Effector memory CD4-positive, alpha-beta T cell (primary cell): ENCODE results near the gene RASL10B.

Experiments used
- DNase-seq, 3 donors: peaks; one replicate each; pipeline ENCODE4 v3.0.0-alpha.2; 2020
- H3K27ac ChIP-seq: 2 replicates; pipeline ENCODE4 v1.7.0; 2013; ENCODE audit warnings: mild to moderate bottlenecking, low read length, moderate library complexity; ENCODE audit not compliant: insufficient read depth, poor library complexity, severe bottlenecking
- H3K27me3 ChIP-seq: replicated peaks from 2 replicates; pipeline ENCODE4 v1.7.0; 2013; ENCODE audit warnings: mild to moderate bottlenecking, low read length; ENCODE audit not compliant: insufficient read depth, control insufficient read depth, poor library complexity, severe bottlenecking
- H3K36me3 ChIP-seq: 2 replicates; pipeline ENCODE4 v1.7.0; 2013; ENCODE audit warnings: mild to moderate bottlenecking, low read length, moderate library complexity; ENCODE audit not compliant: control insufficient read depth, insufficient read depth
- H3K4me1 ChIP-seq: 2 replicates; pipeline ENCODE4 v1.7.0; 2013; ENCODE audit warnings: low read length, mild to moderate bottlenecking; ENCODE audit not compliant: control insufficient read depth, insufficient read depth, poor library complexity, severe bottlenecking
- H3K4me3 ChIP-seq: 2 replicates; pipeline ENCODE4 v1.7.0; 2013; ENCODE audit warnings: low read length, low read depth, mild to moderate bottlenecking; ENCODE audit not compliant: insufficient read depth, poor library complexity, severe bottlenecking
- H3K9me3 ChIP-seq: 2 replicates; pipeline ENCODE4 v1.7.0; 2013; ENCODE audit warnings: mild to moderate bottlenecking, low read length, moderate library complexity; ENCODE audit not compliant: control insufficient read depth

The RASL10B gene

GRCh38 chr17:35716173-35716572 is 15.3 kb upstream of the RASL10B start:
- no peak overlapping the region for H3K4me3 ChIP-seq
- H3K27ac ChIP-seq, result no peak overlapping the region
- no peaks in the 10 kb centered on the region for H3K9me3 ChIP-seq
- peaks cover 7% of the 10 kb centered on the region for H3K4me1 ChIP-seq
- no peaks in the 10 kb centered on the region for H3K27me3 ChIP-seq
- DNase-seq, result no peak
- H3K36me3 ChIP-seq, result peaks cover 42% of the 10 kb centered on the region

GRCh38 chr17:35716897-35717465 is 14.5 kb upstream of the RASL10B start:
- no peak overlapping the region for H3K27ac ChIP-seq
- H3K36me3 ChIP-seq, result peaks cover 46% of the 10 kb centered on the region
- H3K4me3 ChIP-seq, result no peak overlapping the region
- H3K9me3 ChIP-seq, result no peaks in the 10 kb centered on the region
- no peak for DNase-seq
- H3K4me1 ChIP-seq, result peaks cover 7% of the 10 kb centered on the region
- H3K27me3 ChIP-seq, result no peaks in the 10 kb centered on the region

GRCh38 chr17:35717475-35717874 is 14.0 kb upstream of the RASL10B start:
- Histone ChIP-seq H3K36me3 (peaks cover 47% of the 10 kb centered on the region), H3K4me3 (no peak overlapping the region), H3K27me3 (no peaks in the 10 kb centered on the region), H3K27ac (no peak overlapping the region), H3K9me3 (no peaks in the 10 kb centered on the region), H3K4me1 (peaks cover 7% of the 10 kb centered on the region)
- no peak for DNase-seq

- Histone ChIP-seq H3K9me3 (no peaks in the 10 kb centered on the region), H3K4me1 (no peaks in the 10 kb centered on the region), H3K4me3 (no peak overlapping the region), H3K27ac (no peak overlapping the region), H3K36me3 (peaks cover 59% of the 10 kb centered on the region), H3K27me3 (no peaks in the 10 kb centered on the region)
- no peak for DNase-seq
Observed at GRCh38 chr17:35723735-35724134, 7.7 kb upstream of the RASL10B start.

GRCh38 chr17:35725058-35725457 is 6.4 kb upstream of the RASL10B start:
- Histone ChIP-seq H3K27me3 (no peaks in the 10 kb centered on the region), H3K4me3 (no peak overlapping the region), H3K27ac (no peak overlapping the region), H3K9me3 (no peaks in the 10 kb centered on the region), H3K36me3 (peaks cover 51% of the 10 kb centered on the region), H3K4me1 (no peaks in the 10 kb centered on the region)
- no peak for DNase-seq

- no peaks in the 10 kb centered on the region for H3K9me3 ChIP-seq
- H3K4me3 ChIP-seq, result no peak overlapping the region
Observed at GRCh38 chr17:35725802-35726126, 5.7 kb upstream of the RASL10B start.

GRCh38 chr17:35726127-35726952 is 5.1 kb upstream of the RASL10B start:
- Histone ChIP-seq H3K27ac (no peak overlapping the region), H3K27me3 (no peaks in the 10 kb centered on the region), H3K4me3 (no peak overlapping the region), H3K9me3 (no peaks in the 10 kb centered on the region), H3K36me3 (peaks cover 46% of the 10 kb centered on the region), H3K4me1 (peaks cover 9% of the 10 kb centered on the region)
- DNase-seq, result no peak

More at GRCh38 chr17:35725802-35726126, 5.7 kb upstream of the RASL10B start:
- Histone ChIP-seq H3K27me3 (no peaks in the 10 kb centered on the region), H3K27ac (no peak overlapping the region), H3K4me1 (peaks cover 4% of the 10 kb centered on the region), H3K36me3 (peaks cover 50% of the 10 kb centered on the region)
- no peak for DNase-seq

GRCh38 chr17:35726953-35727460 is 4.4 kb upstream of the RASL10B start:
- peaks cover 40% of the 10 kb centered on the region for H3K36me3 ChIP-seq
- H3K27ac ChIP-seq, result no peak overlapping the region
- no peaks in the 10 kb centered on the region for H3K27me3 ChIP-seq
- H3K4me1 ChIP-seq, result peaks cover 9% of the 10 kb centered on the region
- no peak for DNase-seq
- H3K9me3 ChIP-seq, result no peaks in the 10 kb centered on the region
- H3K4me3 ChIP-seq, result no peak overlapping the region

- no peak overlapping the region for H3K4me3 ChIP-seq
- DNase-seq, result no peak
- H3K4me1 ChIP-seq, result peaks cover 9% of the 10 kb centered on the region
- H3K9me3 ChIP-seq, result no peaks in the 10 kb centered on the region
- peaks cover 38% of the 10 kb centered on the region for H3K36me3 ChIP-seq
- no peaks in the 10 kb centered on the region for H3K27me3 ChIP-seq
- no peak overlapping the region for H3K27ac ChIP-seq
Observed at GRCh38 chr17:35727635-35728034, 3.8 kb upstream of the RASL10B start.

- H3K27me3 ChIP-seq, result no peaks in the 10 kb centered on the region
- peaks cover 9% of the 10 kb centered on the region for H3K4me1 ChIP-seq
- no peak for DNase-seq
- no peak overlapping the region for H3K4me3 ChIP-seq
- no peak overlapping the region for H3K27ac ChIP-seq
- H3K9me3 ChIP-seq, result no peaks in the 10 kb centered on the region
- H3K36me3 ChIP-seq, result peaks cover 29% of the 10 kb centered on the region
Observed at GRCh38 chr17:35728551-35728950, 2.9 kb upstream of the RASL10B start.
